GM11168 (cell line): Measurements from ENCODE around the gene CFAP74.

Experiments
- in situ Hi-C: fragments of 300-500 bp; cut with MboI; formaldehyde crosslinking; loops from one replicate; pipeline ENCODE4 v1.12.0; 2022; ENCODE audit warnings: low sequenced_read_pairs; ENCODE audit not compliant: unreplicated experiment

Gene CFAP74

GRCh38 chr1:1972976-1973715, 30.4 kb downstream of the CFAP74 start:
- in situ Hi-C loops = no loop called here

GRCh38 chr1:1971688-1972087, 31.9 kb downstream of the CFAP74 start:
- in situ Hi-C loops = no loop called here

- in situ Hi-C loops = no loop called here
These were observed 32.6 kb downstream of the CFAP74 start for GRCh38 chr1:1971017-1971416.

- in situ Hi-C loops = no loop called here
These were observed 33.5 kb downstream of the CFAP74 start for GRCh38 chr1:1969953-1970716.

- in situ Hi-C loops = no loop called here
These were observed 34.1 kb downstream of the CFAP74 start for GRCh38 chr1:1969505-1969900.

- in situ Hi-C loops = no loop called here
These were observed 34.6 kb downstream of the CFAP74 start for GRCh38 chr1:1968767-1969504.

- in situ Hi-C loops = no loop called here
These were observed 35.7 kb downstream of the CFAP74 start for GRCh38 chr1:1967879-1968278.

GRCh38 chr1:1967151-1967550, 36.4 kb downstream of the CFAP74 start:
- in situ Hi-C loops = no loop called here

GRCh38 chr1:1966071-1966740, 37.4 kb downstream of the CFAP74 start:
- in situ Hi-C loops = no loop called here

GRCh38 chr1:1965546-1965945, 38.0 kb downstream of the CFAP74 start:
- in situ Hi-C loops = no loop called here

GRCh38 chr1:1964811-1965210, 38.8 kb downstream of the CFAP74 start:
- in situ Hi-C loops = no loop called here

GRCh38 chr1:1963570-1963969, 40.0 kb downstream of the CFAP74 start:
- in situ Hi-C loops = no loop called here

GRCh38 chr1:1962752-1963151, 40.8 kb downstream of the CFAP74 start:
- in situ Hi-C loops = no loop called here

GRCh38 chr1:1960480-1961196, 42.9 kb downstream of the CFAP74 start:
- in situ Hi-C loops = no loop called here

GRCh38 chr1:1959840-1960479, 43.6 kb downstream of the CFAP74 start:
- in situ Hi-C loops = no loop called here

GRCh38 chr1:1959459-1959839, 44.1 kb downstream of the CFAP74 start:
- in situ Hi-C loops = no loop called here

GRCh38 chr1:1958071-1958541, 45.5 kb downstream of the CFAP74 start:
- in situ Hi-C loops = no loop called here

- in situ Hi-C loops = no loop called here
These were observed 46.0 kb downstream of the CFAP74 start for GRCh38 chr1:1957533-1957961.
